AG04450 (cell line): Measurements from ENCODE around the gene WSCD2. TPM values are rescaled to one million over a fixed set of nuclear protein-coding genes. Genes with fewer than 3 reads are reported as not detected.

Experiments used
- CTCF ChIA-PET: fragments of 300-600, 350-600 bp; formaldehyde crosslinking; extraction: SDS; loops from one replicate; lab custom pipeline; 2022; ENCODE audit warnings: antibody characterized with exemption, inconsistent platforms; lab: Charles Lee
- POLR2A ChIA-PET: fragments of 350-600 bp; formaldehyde crosslinking; extraction: SDS; loops from one replicate; lab custom pipeline; 2021; ENCODE audit warnings: antibody characterized with exemption, inconsistent platforms; lab: Yijun Ruan, JAX
- DNase-seq: peaks from one replicate; pipeline ENCODE4 v3.0.0-alpha.2; 2011; ENCODE audit warnings: low read depth, low spot score
- H3K27ac ChIP-seq: one replicate; pipeline ENCODE4 v1.5.1; 2012; ENCODE audit warnings: low read depth, low read length, control low read depth
- H3K27me3 ChIP-seq: one replicate; pipeline ENCODE4 v1.6.0; 2012; ENCODE audit warnings: low read length; ENCODE audit not compliant: control insufficient read depth, insufficient read depth
- H3K4me3 ChIP-seq: 2 replicates; pipeline ENCODE4 v1.5.1; 2011; ENCODE audit warnings: mild to moderate bottlenecking, low read depth, low read length, control low read depth
- H3K9me3 ChIP-seq: 2 replicates; pipeline ENCODE4 v1.5.1; 2012; ENCODE audit warnings: low read length; ENCODE audit not compliant: control insufficient read depth, insufficient read depth
- CTCF ChIP-seq: IDR thresholded peaks from 2 replicates; pipeline ENCODE4 v1.5.1; 2011; ENCODE audit warnings: low read depth, low read length, control low read depth, inconsistent platforms
- polyA plus RNA-seq: library from polyadenylated mRNA; depleted of rRNA; stranded (reverse); fragments of >200 nt; gene quantifications from 2 replicates; pipeline ENCODE4 v1.2.3, GENCODE V29; 2011

WSCD2 gene
- polyA plus RNA-seq, 1 experiment = not detected

DNA sequence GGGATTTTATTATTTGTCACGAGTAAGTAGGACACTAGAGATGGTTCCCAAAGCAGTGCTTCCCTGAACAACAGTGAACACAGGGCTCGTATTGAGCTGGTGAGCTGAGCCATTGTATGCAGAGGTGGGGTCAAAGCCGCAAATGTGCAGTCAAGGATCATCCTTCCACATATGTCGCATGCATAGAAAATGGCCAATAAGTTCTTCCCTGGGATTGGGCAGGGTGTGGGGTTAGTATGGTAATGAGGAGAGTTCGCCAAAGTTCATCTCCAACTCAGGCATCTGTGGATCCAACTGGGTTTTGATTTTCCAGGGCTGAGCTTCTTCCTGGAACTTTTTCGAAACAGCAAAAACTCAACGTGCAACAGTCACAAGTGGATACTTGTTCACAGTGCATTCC is 123.4 kb downstream of the WSCD2 start:
- Histone ChIP-seq H3K4me3 (no peak overlapping the region), H3K27me3 (no peaks in the 10 kb centered on the region), H3K27ac (no peak overlapping the region), H3K9me3 (no peaks in the 10 kb centered on the region)
- no peak for DNase-seq
- no peak for TF ChIP-seq CTCF
- ChIA-PET POLR2A (no interaction called here), CTCF (no interaction called here)

- Histone ChIP-seq H3K27ac (no peak overlapping the region), H3K27me3 (no peaks in the 10 kb centered on the region), H3K9me3 (no peaks in the 10 kb centered on the region), H3K4me3 (no peak overlapping the region)
- ChIA-PET POLR2A (no interaction called here), CTCF (no interaction called here)
- DNase-seq = no peak
- no peak for TF ChIP-seq CTCF
Observed at GRCh38 chr12:108253540-108253939, 124.5 kb downstream of the WSCD2 start.

- Histone ChIP-seq H3K27ac (no peak overlapping the region), H3K9me3 (no peaks in the 10 kb centered on the region), H3K27me3 (no peaks in the 10 kb centered on the region), H3K4me3 (no peak overlapping the region)
- DNase-seq = no peak
- POLR2A ChIA-PET = no interaction called here
- TF ChIP-seq CTCF = no peak
- CTCF ChIA-PET = no interaction called here
Observed at GRCh38 chr12:108254030-108254429, 124.9 kb downstream of the WSCD2 start.

DNA sequence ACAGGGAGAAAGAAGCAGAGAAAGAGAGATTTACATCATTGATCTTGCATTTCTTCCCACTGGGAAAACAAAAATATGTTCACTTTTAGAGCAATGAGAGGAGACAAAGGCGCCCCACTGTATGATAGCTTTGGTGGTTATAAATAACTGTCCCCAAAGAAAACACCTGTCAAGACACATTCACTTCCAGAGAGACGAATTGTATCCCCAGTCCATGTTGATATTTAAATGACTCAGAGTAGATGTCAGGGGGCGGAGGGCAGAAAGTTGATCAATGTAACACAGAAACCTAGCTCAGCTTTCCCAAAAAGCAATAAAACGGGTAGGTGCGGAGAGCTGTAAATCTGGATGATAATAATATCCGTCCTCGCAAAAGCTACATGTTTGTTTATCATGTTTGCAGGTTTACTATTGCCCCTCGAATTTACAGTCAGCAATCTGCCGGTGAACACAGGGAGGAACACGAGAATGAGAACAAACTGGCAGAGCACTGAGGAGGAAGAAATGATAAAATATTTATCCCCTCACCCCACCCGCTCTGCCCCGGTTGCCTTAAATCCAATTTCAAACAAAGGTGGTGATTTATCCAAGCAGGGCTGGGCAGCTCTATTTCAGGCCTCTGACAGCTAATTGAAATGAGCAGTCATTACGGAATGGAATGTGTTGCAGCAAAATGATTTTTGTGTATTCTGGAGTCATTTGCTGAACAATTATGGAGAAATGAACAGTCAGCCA is 125.6 kb downstream of the WSCD2 start:
- DNase-seq = no peak
- Histone ChIP-seq H3K27me3 (no peaks in the 10 kb centered on the region), H3K4me3 (no peak overlapping the region), H3K9me3 (no peaks in the 10 kb centered on the region), H3K27ac (no peak overlapping the region)
- TF ChIP-seq CTCF = no peak
- CTCF ChIA-PET = no interaction called here
- POLR2A ChIA-PET = no interaction called here

- CTCF ChIA-PET = no interaction called here
- H3K27ac ChIP-seq = no peak overlapping the region
Observed at GRCh38 chr12:108255252-108255602, 126.1 kb downstream of the WSCD2 start.

More at GRCh38 chr12:108255252-108255602, 126.1 kb downstream of the WSCD2 start:
- POLR2A ChIA-PET = no interaction called here
- no peak for TF ChIP-seq CTCF
- Histone ChIP-seq H3K9me3 (no peaks in the 10 kb centered on the region), H3K27me3 (no peaks in the 10 kb centered on the region), H3K4me3 (no peak overlapping the region)
- DNase-seq = no peak
